Loucy (cell line): ENCODE results near the gene FADS1.

Experiments used
- H2AFZ ChIP-seq: fragments of 200-600 bp; sonication (generic); 2 replicates; pipeline ENCODE4 v1.6.0; 2016; ENCODE audit warnings: antibody characterized with exemption, mild to moderate bottlenecking, low read length, moderate library complexity
- H3F3A ChIP-seq: fragments of 200-600 bp; 2 replicates; pipeline ENCODE4 v1.6.0; 2016; ENCODE audit warnings: antibody characterized with exemption, low read depth, mild to moderate bottlenecking
- H3K27me3 ChIP-seq: fragments of 200-600 bp; sonication (generic); 2 replicates; pipeline ENCODE4 v1.6.1; 2014; ENCODE audit warnings: low read length, mild to moderate bottlenecking; ENCODE audit not compliant: insufficient read depth, poor library complexity, severe bottlenecking
- H3K36me3 ChIP-seq: fragments of 200-600 bp; sonication (generic); 2 replicates; pipeline ENCODE4 v1.6.1; 2016; ENCODE audit warnings: low read length; ENCODE audit not compliant: insufficient read depth
- H3K4me1 ChIP-seq: fragments of 200-600 bp; sonication (generic); 2 replicates; pipeline ENCODE4 v1.5.1; 2014; ENCODE audit warnings: low read length, mild to moderate bottlenecking; ENCODE audit not compliant: insufficient read depth, poor library complexity, severe bottlenecking
- H3K4me2 ChIP-seq: fragments of 200-600 bp; sonication (generic); 2 replicates; pipeline ENCODE4 v1.6.0; 2014; ENCODE audit warnings: antibody characterized with exemption, low read length, low read depth, mild to moderate bottlenecking; ENCODE audit not compliant: poor library complexity, severe bottlenecking
- H3K4me3 ChIP-seq: fragments of 200-600 bp; sonication (generic); 2 replicates; pipeline ENCODE4 v1.5.1; 2014; ENCODE audit warnings: low read length, mild to moderate bottlenecking, mixed read lengths; ENCODE audit not compliant: poor library complexity, severe bottlenecking
- H3K79me2 ChIP-seq: fragments of 200-600 bp; sonication (generic); 2 replicates; pipeline ENCODE4 v1.6.1; 2014; ENCODE audit warnings: low read length; ENCODE audit not compliant: insufficient read depth
- H3K9ac ChIP-seq: fragments of 200-600 bp; sonication (generic); 2 replicates; pipeline ENCODE4 v1.6.0; 2014; ENCODE audit warnings: mild to moderate bottlenecking, low read depth, low read length, moderate library complexity; ENCODE audit not compliant: poor library complexity, severe bottlenecking
- H3K9me2 ChIP-seq: fragments of 200-600 bp; sonication (generic); replicated peaks from 2 replicates; pipeline ENCODE4 v1.6.1; 2016; ENCODE audit warnings: low read depth, low read length, mixed read lengths
- H3K9me3 ChIP-seq: fragments of 200-600 bp; sonication (generic); 2 replicates; pipeline ENCODE4 v1.6.1; 2014; ENCODE audit warnings: mild to moderate bottlenecking, antibody characterized with exemption, low read length, low read depth; ENCODE audit not compliant: insufficient read depth
- H4K20me1 ChIP-seq: fragments of 200-600 bp; sonication (generic); 2 replicates; pipeline ENCODE4 v1.6.0; 2014; ENCODE audit warnings: antibody characterized with exemption, low read length, mild to moderate bottlenecking; ENCODE audit not compliant: insufficient read depth, poor library complexity, severe bottlenecking
- EZH2phosphoT487 ChIP-seq: fragments of 200-600 bp; IDR thresholded peaks from 2 replicates; pipeline ENCODE4 v1.6.1; 2018; ENCODE audit warnings: antibody characterized with exemption, mild to moderate bottlenecking, moderate library complexity, borderline replicate concordance
- TF ChIP-seq, protein P1 (sequence below): fragments of 200-600 bp; sonication (generic); conservative IDR thresholded peaks from 2 replicates; pipeline ENCODE4 v1.5.1; 2014; ENCODE audit warnings: mild to moderate bottlenecking, antibody characterized with exemption, low read length

FADS1 gene

DNA sequence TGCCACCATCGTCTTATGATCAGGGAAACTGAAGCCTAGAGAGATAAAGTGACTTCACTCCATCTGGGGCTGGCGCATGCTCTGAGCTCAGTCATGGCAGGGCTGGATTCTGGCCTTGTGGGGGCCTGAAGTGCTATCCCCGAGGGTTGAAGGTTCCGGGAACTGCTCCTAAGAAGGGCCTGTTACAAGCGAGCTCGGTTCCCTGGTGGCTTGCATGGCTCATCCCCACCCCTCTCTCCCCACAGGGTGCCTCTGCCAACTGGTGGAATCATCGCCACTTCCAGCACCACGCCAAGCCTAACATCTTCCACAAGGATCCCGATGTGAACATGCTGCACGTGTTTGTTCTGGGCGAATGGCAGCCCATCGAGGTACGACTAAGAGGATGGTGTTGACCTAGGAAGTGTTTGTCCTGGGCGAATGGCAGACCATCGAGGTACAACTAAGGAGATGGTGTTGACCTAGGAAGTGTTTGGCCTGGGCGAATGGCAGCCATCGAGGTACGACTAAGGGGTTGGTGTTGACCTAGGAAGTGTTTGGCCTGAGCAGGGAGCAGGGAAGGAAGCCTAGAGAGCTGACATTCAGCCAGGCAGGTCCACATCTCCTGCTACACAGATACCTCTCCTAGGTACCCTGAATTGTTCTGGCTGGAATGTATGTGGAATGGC is 31.2 kb upstream of the FADS1 start:
- Histone ChIP-seq H3F3A (no peaks in the 10 kb centered on the region; the same call in 1 of the 2 replicates), H3K36me3 (peaks cover 90% of the 10 kb centered on the region), H3K4me1 (no peaks in the 10 kb centered on the region), H3K9me2 (no peaks in the 10 kb centered on the region), H3K79me2 (peaks cover 25% of the 10 kb centered on the region; the same call in 1 of the 2 replicates), H3K9me3 (no peaks in the 10 kb centered on the region), H2AFZ (no peak overlapping the region), H4K20me1 (peaks cover 30% of the 10 kb centered on the region), H3K27me3 (no peaks in the 10 kb centered on the region), H3K4me2 (no peak overlapping the region), H3K9ac (no peak overlapping the region), H3K4me3 (no peak overlapping the region)
- TF ChIP-seq, protein P1, sequence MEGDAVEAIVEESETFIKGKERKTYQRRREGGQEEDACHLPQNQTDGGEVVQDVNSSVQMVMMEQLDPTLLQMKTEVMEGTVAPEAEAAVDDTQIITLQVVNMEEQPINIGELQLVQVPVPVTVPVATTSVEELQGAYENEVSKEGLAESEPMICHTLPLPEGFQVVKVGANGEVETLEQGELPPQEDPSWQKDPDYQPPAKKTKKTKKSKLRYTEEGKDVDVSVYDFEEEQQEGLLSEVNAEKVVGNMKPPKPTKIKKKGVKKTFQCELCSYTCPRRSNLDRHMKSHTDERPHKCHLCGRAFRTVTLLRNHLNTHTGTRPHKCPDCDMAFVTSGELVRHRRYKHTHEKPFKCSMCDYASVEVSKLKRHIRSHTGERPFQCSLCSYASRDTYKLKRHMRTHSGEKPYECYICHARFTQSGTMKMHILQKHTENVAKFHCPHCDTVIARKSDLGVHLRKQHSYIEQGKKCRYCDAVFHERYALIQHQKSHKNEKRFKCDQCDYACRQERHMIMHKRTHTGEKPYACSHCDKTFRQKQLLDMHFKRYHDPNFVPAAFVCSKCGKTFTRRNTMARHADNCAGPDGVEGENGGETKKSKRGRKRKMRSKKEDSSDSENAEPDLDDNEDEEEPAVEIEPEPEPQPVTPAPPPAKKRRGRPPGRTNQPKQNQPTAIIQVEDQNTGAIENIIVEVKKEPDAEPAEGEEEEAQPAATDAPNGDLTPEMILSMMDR = no peak
- no peak for TF ChIP-seq EZH2phosphoT487

DNA sequence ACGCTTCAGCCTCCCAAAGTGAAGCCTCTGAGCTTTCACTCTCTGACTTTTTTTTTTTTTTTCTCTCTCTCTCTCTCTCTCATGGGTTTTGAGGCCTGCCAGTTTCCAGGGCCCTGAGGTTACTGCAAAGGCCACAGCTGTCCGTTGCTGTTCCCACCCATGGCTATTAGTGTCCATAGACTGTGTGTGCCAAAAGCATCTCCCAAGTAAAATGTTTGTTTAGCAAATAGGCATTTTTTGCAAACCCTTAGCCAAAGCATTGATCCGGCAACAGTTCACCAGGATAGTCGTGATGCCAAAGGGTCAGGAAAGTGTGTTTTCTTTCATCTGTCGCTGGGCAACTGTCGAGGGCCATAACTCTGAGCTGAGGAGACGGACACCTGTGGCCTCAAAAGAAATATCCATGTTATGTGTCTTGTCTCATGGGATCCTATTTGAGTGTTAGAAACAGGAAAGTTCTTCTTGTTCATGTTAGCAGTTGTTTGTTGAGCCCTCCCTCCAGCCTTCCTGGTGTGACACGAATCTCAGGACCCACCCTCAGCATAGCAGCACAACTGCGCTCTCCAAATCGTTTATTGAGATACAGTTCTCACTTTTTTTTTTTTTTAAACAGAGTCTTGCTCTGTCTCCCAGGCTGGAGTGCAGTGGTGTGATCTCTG is 29.7 kb upstream of the FADS1 start:
- no peaks in the 10 kb centered on the region for H3K9me2 ChIP-seq
- H3K4me2 ChIP-seq = no peak overlapping the region
- H3K4me3 ChIP-seq = no peak overlapping the region
- TF ChIP-seq, protein P1 = no peak
- no peak for TF ChIP-seq EZH2phosphoT487
- H3K79me2 ChIP-seq = peaks cover 22% of the 10 kb centered on the region; the same call in 1 of the 2 replicates
- no peak overlapping the region for H3K9ac ChIP-seq
- peaks cover 92% of the 10 kb centered on the region for H3K36me3 ChIP-seq
- no peaks in the 10 kb centered on the region for H3K27me3 ChIP-seq
- H3F3A ChIP-seq = no peaks in the 10 kb centered on the region; the same call in 1 of the 2 replicates
- H3K9me3 ChIP-seq = no peaks in the 10 kb centered on the region
- H2AFZ ChIP-seq = no peak overlapping the region
- H3K4me1 ChIP-seq = no peaks in the 10 kb centered on the region
- peaks cover 22% of the 10 kb centered on the region for H4K20me1 ChIP-seq

DNA sequence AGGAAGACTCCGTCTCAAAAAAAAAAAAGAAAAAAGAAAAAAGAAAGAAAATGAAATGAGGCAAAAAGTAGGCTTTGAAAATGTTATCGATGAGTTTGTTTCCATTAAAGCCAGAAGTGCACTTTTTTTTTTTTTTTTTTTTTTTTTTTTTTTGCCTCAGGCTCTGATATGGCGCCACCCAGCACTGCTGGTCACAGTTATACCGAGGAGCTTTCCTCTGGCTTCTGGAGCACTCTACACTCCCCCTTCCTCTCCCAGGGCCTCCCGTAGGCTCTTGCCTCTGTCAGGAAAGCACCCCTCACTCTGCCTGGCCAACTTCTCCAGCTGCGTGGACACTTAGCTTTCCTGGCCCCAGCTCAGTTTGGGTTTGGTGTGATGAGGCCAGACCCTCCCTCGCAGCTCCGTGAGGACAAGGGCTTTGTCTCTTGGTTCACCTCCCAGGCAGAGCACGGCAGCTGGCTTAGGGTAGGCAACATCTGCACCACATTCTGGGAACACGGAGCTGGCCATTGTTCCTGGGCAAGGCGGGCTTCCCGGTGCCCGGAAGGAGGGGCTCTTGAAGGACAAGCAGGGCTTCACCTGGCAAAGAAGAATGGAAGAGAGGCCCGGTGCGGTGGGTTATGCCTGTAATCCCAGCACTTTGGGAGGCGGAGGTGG is 28.2 kb upstream of the FADS1 start:
- H3K27me3 ChIP-seq = no peaks in the 10 kb centered on the region
- no peak overlapping the region for H2AFZ ChIP-seq
- H4K20me1 ChIP-seq = peaks cover 14% of the 10 kb centered on the region
- H3F3A ChIP-seq = no peaks in the 10 kb centered on the region; the same call in 1 of the 2 replicates
- H3K9me3 ChIP-seq = no peaks in the 10 kb centered on the region
- no peak overlapping the region for H3K4me3 ChIP-seq
- H3K36me3 ChIP-seq = peaks cover 92% of the 10 kb centered on the region
- H3K9me2 ChIP-seq = no peaks in the 10 kb centered on the region
- peaks cover 22% of the 10 kb centered on the region; the same call in 1 of the 2 replicates for H3K79me2 ChIP-seq
- no peaks in the 10 kb centered on the region for H3K4me1 ChIP-seq
- H3K9ac ChIP-seq = no peak overlapping the region
- H3K4me2 ChIP-seq = no peak overlapping the region
- TF ChIP-seq EZH2phosphoT487 = no peak
- TF ChIP-seq, protein P1 = no peak
